Endothelial cell (in vitro differentiated cells): ENCODE data around the gene KCNQ2. TPM values are rescaled to one million over a fixed set of nuclear protein-coding genes. Genes with fewer than 3 reads are reported as not detected.

Source experiments
- DNase-seq: peaks from one replicate; pipeline ENCODE4 v3.0.0; 2021; ENCODE audit warnings: low spot score
- H3K27ac Mint-ChIP-seq: one replicate; pipeline ENCODE4 v1.8.0; 2021; ENCODE audit warnings: mixed read lengths, inconsistent platforms; ENCODE audit not compliant: unreplicated experiment
- H3K27me3 Mint-ChIP-seq: one replicate; pipeline ENCODE4 v1.8.0; 2021; ENCODE audit warnings: mild to moderate bottlenecking, moderate library complexity, mixed read lengths, inconsistent platforms; ENCODE audit not compliant: unreplicated experiment
- H3K36me3 Mint-ChIP-seq: one replicate; pipeline ENCODE4 v1.8.0; 2021; ENCODE audit warnings: mild to moderate bottlenecking, low read depth, mixed read lengths, inconsistent platforms; ENCODE audit not compliant: unreplicated experiment
- H3K4me1 Mint-ChIP-seq: one replicate; pipeline ENCODE4 v1.8.0; 2021; ENCODE audit warnings: mild to moderate bottlenecking, mixed read lengths, inconsistent platforms; ENCODE audit not compliant: unreplicated experiment
- H3K4me3 Mint-ChIP-seq: one replicate; pipeline ENCODE4 v1.8.0; 2021; ENCODE audit warnings: mild to moderate bottlenecking, mixed read lengths, inconsistent platforms; ENCODE audit not compliant: unreplicated experiment
- H3K9me3 Mint-ChIP-seq: one replicate; pipeline ENCODE4 v1.8.0; 2021; ENCODE audit warnings: mixed read lengths, inconsistent platforms; ENCODE audit not compliant: unreplicated experiment
- total RNA-seq: library from RNA; stranded (reverse); fragmentation: NEBNext Ultra II Directional; extraction: Animal tissue kit (Norgen Biotek cat#: 25700); gene quantifications from one replicate; pipeline ENCODE4 v1.2.1, GENCODE V29; 2021; ENCODE audit not compliant: unreplicated experiment
- TF ChIP-seq, protein P1 (sequence below): fragments of 200-600 bp; sonication (generic); IDR thresholded peaks from one replicate; pipeline ENCODE4 v1.5.0; 2021; ENCODE audit warnings: antibody characterized with exemption; ENCODE audit not compliant: unreplicated experiment

KCNQ2 gene
- total RNA-seq, 1 donor from 2014 or later = 3.2 TPM

DNA sequence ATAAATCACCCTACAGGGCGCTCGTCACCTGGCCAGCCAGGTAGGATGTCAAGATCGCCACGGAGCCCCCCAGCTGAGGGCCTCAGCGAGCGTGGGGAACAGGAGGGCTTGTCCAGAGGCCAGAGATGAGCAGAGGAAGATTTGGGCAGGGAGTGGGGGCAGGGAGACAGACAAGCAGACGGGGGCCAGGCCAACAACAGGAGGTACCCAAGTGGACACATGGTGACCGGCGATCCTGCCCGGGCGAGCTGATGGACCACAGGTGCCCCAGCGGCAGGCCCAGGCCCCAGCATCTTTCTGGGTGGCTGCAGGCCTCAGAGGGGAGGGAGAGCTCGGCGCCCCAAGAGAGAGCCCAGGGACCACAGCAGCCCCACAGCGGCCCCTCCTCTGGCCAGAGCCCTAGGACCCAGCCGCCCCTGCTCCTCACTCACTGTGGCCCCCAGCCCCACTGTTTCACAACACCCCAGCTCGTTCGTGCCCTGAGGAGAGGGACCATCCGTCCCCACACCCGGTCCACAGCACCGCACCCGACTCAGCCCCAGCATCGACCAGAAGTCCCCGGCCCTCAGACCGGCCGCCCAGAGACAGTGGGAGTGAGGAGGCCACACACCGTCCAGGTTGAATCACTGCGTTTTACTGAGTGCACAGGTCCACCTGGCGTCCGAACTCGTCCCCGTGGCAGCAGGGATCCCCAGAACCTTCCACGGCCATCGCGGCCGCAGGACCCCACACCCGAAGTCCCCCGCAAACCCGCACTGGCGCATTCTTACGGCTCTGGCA, 72.7 kb downstream of the KCNQ2 start:
- Mint-ChIP-seq H3K9me3 (no peaks in the 10 kb centered on the region), H3K4me3 (no peak overlapping the region)

DNA sequence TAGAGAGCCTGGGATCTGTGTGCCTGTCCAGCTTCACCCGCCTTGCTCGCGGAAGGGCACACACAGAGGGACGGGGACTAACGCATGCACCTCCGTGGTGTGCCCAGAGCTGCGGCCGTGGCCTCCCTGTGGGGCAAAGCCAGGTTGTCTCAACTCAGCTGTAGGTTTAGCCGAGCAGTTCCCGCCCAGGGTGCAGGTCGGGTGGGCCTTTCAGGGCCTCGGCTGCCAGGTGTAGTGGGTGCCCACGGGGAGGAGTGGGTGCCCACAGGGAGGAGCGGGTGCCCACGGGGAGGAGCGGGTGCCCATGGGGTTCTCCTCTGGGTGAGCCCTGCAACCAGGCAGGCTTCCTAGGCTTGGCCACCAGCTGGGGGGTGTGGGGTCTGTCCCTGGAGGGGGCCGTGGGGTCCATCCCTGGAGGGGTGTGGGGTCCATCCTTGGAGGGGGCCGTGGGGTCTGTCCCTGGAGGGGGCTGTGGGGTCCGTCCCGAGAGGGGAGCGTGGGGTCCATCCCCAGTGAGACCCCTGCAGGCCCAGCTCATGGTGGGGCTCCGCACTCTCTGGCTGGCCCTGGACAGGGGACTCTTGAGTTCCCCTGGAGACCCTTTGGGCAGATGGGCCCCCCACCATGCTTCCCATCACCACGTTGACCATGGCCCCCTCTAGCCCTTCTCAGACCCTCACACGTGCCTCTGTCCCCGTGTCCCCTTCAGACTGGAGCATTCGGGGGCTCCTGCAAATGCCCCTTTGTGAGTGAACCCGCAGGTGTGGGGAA, 73.5 kb downstream of the KCNQ2 start:
- H3K9me3 Mint-ChIP-seq = no peaks in the 10 kb centered on the region
- TF ChIP-seq, protein P1, sequence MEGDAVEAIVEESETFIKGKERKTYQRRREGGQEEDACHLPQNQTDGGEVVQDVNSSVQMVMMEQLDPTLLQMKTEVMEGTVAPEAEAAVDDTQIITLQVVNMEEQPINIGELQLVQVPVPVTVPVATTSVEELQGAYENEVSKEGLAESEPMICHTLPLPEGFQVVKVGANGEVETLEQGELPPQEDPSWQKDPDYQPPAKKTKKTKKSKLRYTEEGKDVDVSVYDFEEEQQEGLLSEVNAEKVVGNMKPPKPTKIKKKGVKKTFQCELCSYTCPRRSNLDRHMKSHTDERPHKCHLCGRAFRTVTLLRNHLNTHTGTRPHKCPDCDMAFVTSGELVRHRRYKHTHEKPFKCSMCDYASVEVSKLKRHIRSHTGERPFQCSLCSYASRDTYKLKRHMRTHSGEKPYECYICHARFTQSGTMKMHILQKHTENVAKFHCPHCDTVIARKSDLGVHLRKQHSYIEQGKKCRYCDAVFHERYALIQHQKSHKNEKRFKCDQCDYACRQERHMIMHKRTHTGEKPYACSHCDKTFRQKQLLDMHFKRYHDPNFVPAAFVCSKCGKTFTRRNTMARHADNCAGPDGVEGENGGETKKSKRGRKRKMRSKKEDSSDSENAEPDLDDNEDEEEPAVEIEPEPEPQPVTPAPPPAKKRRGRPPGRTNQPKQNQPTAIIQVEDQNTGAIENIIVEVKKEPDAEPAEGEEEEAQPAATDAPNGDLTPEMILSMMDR = no peak
- no peaks in the 10 kb centered on the region for H3K4me1 Mint-ChIP-seq
- no peak overlapping the region for H3K27ac Mint-ChIP-seq
- H3K36me3 Mint-ChIP-seq = no peaks in the 10 kb centered on the region
- no peak for DNase-seq
- peaks cover 23% of the 10 kb centered on the region for H3K27me3 Mint-ChIP-seq
- no peak overlapping the region for H3K4me3 Mint-ChIP-seq

More for the DNA sequence above, 72.7 kb downstream of the KCNQ2 start:
- Mint-ChIP-seq H3K27ac (peak overlapping the region; percentile 57), H3K27me3 (peaks cover 20% of the 10 kb centered on the region), H3K4me1 (no peaks in the 10 kb centered on the region), H3K36me3 (no peaks in the 10 kb centered on the region)
- DNase-seq = no peak
- TF ChIP-seq, protein P1 = no peak

GRCh38 chr20:63397946-63398450, 74.5 kb downstream of the KCNQ2 start:
- no peak overlapping the region for H3K4me3 Mint-ChIP-seq
- H3K27ac Mint-ChIP-seq = no peak overlapping the region
- H3K36me3 Mint-ChIP-seq = no peaks in the 10 kb centered on the region
- H3K9me3 Mint-ChIP-seq = no peaks in the 10 kb centered on the region
- no peaks in the 10 kb centered on the region for H3K4me1 Mint-ChIP-seq
- peaks cover 20% of the 10 kb centered on the region for H3K27me3 Mint-ChIP-seq
- TF ChIP-seq, protein P1 = no peak
- no peak for DNase-seq

- H3K9me3 Mint-ChIP-seq = no peaks in the 10 kb centered on the region
- DNase-seq = no peak
- TF ChIP-seq, protein P1 = no peak
- no peak overlapping the region for H3K4me3 Mint-ChIP-seq
- H3K27me3 Mint-ChIP-seq = peaks cover 20% of the 10 kb centered on the region
- H3K36me3 Mint-ChIP-seq = peaks cover 3% of the 10 kb centered on the region
- H3K4me1 Mint-ChIP-seq = no peaks in the 10 kb centered on the region
- no peak overlapping the region for H3K27ac Mint-ChIP-seq
Measured at GRCh38 chr20:63397155-63397843, 75.2 kb downstream of the KCNQ2 start.
